HG02938 (cell line): ENCODE data around the gene UBE2J1.

Experiments used
- ATAC-seq: cut with Tn5 transposase; IDR thresholded peaks from one replicate; pipeline ENCODE4 v1.9.1; 2021; ENCODE audit warnings: mild to moderate bottlenecking, moderate library complexity; ENCODE audit not compliant: unreplicated experiment

The UBE2J1 gene

GRCh38 chr6:89368107-89368506 is 15.6 kb upstream of the UBE2J1 start:
- ATAC-seq: no peak

- ATAC-seq: no peak
Measured at GRCh38 chr6:89364586-89364985, 12.1 kb upstream of the UBE2J1 start.

GRCh38 chr6:89361171-89361570 is 8.6 kb upstream of the UBE2J1 start:
- no peak for ATAC-seq

- ATAC-seq: peak; percentile 50
Measured at GRCh38 chr6:89360415-89360999, 8.0 kb upstream of the UBE2J1 start.

GRCh38 chr6:89359561-89359960 is 7.0 kb upstream of the UBE2J1 start:
- no peak for ATAC-seq

GRCh38 chr6:89357390-89357789 is 4.9 kb upstream of the UBE2J1 start:
- peak; percentile 44 for ATAC-seq

GRCh38 chr6:89356642-89357170 is 4.2 kb upstream of the UBE2J1 start:
- no peak for ATAC-seq

- ATAC-seq: no peak
Measured at GRCh38 chr6:89355511-89356194, 3.1 kb upstream of the UBE2J1 start.

- ATAC-seq: no peak
Measured at GRCh38 chr6:89353702-89354392, 1.3 kb upstream of the UBE2J1 start.

- ATAC-seq: no peak
Measured at GRCh38 chr6:89353118-89353556, 615 bp upstream of the UBE2J1 start.

- no peak for ATAC-seq
Measured at GRCh38 chr6:89351671-89352277, 748 bp downstream of the UBE2J1 start.

GRCh38 chr6:89350281-89350966 is 2.1 kb downstream of the UBE2J1 start:
- ATAC-seq: peak; percentile 35

- no peak for ATAC-seq
Measured at GRCh38 chr6:89348372-89348771, 4.2 kb downstream of the UBE2J1 start.

GRCh38 chr6:89347825-89348224 is 4.7 kb downstream of the UBE2J1 start:
- ATAC-seq: no peak

- ATAC-seq: no peak
Measured at GRCh38 chr6:89346433-89346832, 6.1 kb downstream of the UBE2J1 start.

- ATAC-seq: no peak
Measured at GRCh38 chr6:89339565-89339964, 13.0 kb downstream of the UBE2J1 start.

- ATAC-seq: no peak
Measured at GRCh38 chr6:89335164-89335563, 17.4 kb downstream of the UBE2J1 start.

GRCh38 chr6:89330910-89331309 is 21.6 kb downstream of the UBE2J1 start:
- ATAC-seq: no peak

- no peak for ATAC-seq
Measured at GRCh38 chr6:89328976-89329375, 23.5 kb downstream of the UBE2J1 start.

GRCh38 chr6:89324304-89324703 is 28.2 kb downstream of the UBE2J1 start:
- ATAC-seq: no peak

GRCh38 chr6:89323511-89323971 is 29.0 kb downstream of the UBE2J1 start:
- no peak for ATAC-seq
